ENCODE measurements around the gene CALU. TPM values are rescaled to one million over a fixed set of nuclear protein-coding genes. Genes with fewer than 3 reads are reported as not detected.

Gene CALU
- total RNA-seq, 2 experiments from 2014 or later, result 43.2 to 44.2 TPM

GRCh38 chr7:128707752-128708151 is 31.4 kb upstream of the CALU start:
- Mint-ChIP-seq H3K9me3 (no peaks in the 10 kb centered on the region), H3K27ac (no peak overlapping the region), H3K4me1 (ENCODE audit: low read depth) (peaks cover 3% of the 10 kb centered on the region), H3K36me3 (no peaks in the 10 kb centered on the region), H3K27me3 (no peaks in the 10 kb centered on the region), H3K4me3 (no peak overlapping the region)
- intact Hi-C loops (cut with micrococcal nuclease), result no loop called here
- no peak for DNase-seq
- POLR2A ChIA-PET, result no interaction called here
- CTCF ChIA-PET, result no interaction called here

DNA sequence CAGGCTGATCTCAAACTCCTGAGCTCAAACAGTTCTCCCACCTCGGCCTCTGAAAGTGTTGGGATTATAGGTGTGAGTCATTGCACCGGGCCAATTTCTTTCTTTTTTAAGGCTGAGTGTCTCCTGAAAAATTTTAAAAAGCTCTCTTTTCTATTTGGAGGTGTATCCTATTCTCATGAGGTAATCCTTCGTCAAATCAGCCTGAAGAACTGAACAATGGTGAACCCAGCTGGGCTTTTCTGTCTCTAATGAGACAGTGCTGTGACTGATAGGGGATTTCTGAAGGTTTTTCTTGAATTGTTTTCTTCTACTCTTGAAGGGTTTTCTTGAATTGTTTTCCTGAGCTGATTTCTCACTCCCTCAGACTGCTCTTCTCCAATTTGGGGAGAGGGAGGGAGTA is 30.9 kb upstream of the CALU start:
- CTCF ChIA-PET, result interaction anchor here (0.9 to 1.4 kb wide), 2 partner anchors 10 to 327 kb away, joined by 3 to 4 read pairs; no protein-coding TSS in a partner anchor
- POLR2A ChIA-PET, result no interaction called here
- H3K4me3 Mint-ChIP-seq, result no peak overlapping the region
- intact Hi-C loops (cut with micrococcal nuclease), result no loop called here
- no peak overlapping the region for H3K27ac Mint-ChIP-seq
- H3K36me3 Mint-ChIP-seq, result no peaks in the 10 kb centered on the region
- H3K9me3 Mint-ChIP-seq, result no peaks in the 10 kb centered on the region
- H3K4me1 Mint-ChIP-seq (ENCODE audit: low read depth), result peaks cover 3% of the 10 kb centered on the region
- no peak for DNase-seq
- H3K27me3 Mint-ChIP-seq, result no peaks in the 10 kb centered on the region

DNA sequence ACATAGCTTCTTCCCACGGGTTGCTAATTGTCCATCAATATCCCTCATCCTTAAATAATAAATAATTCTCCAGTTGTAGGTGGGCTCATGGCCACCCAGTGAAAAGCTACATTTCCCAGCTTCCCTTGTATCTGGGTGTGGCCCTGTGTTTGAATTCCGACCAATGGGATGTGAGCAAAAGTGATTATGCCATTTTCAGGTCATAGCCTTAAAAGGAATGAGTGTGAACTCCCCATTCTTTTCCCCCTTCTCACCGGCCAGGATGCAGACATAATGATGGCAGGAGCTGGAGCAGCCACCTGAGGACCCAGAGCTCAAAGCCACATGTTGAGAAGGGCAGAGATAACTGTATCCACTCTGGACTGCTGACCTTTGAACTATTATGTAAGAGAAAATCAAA is 30.3 kb upstream of the CALU start:
- intact Hi-C loops (cut with micrococcal nuclease), result no loop called here
- Mint-ChIP-seq H3K36me3 (no peaks in the 10 kb centered on the region), H3K4me1 (ENCODE audit: low read depth) (peaks cover under 1% of the 10 kb centered on the region), H3K4me3 (no peak overlapping the region), H3K27me3 (no peaks in the 10 kb centered on the region), H3K27ac (no peak overlapping the region), H3K9me3 (no peaks in the 10 kb centered on the region)
- POLR2A ChIA-PET, result no interaction called here
- CTCF ChIA-PET, result interaction anchor here (0.9 to 1.4 kb wide), 2 partner anchors 9 to 328 kb away, joined by 3 to 4 read pairs; no protein-coding TSS in a partner anchor
- DNase-seq, result no peak

- no peak for DNase-seq
- H3K4me1 Mint-ChIP-seq (ENCODE audit: low read depth), result no peaks in the 10 kb centered on the region
- H3K27me3 Mint-ChIP-seq, result peaks cover 5% of the 10 kb centered on the region
- CTCF ChIA-PET, result interaction anchor here (0.7 to 1.3 kb wide), 2 partner anchors 44 to 47 kb away, joined by 4 read pairs; no protein-coding TSS in a partner anchor
- POLR2A ChIA-PET, result no interaction called here
- no peaks in the 10 kb centered on the region for H3K9me3 Mint-ChIP-seq
- H3K36me3 Mint-ChIP-seq, result no peaks in the 10 kb centered on the region
- intact Hi-C loops (cut with micrococcal nuclease), result no loop called here
- H3K27ac Mint-ChIP-seq, result no peak overlapping the region
- H3K4me3 Mint-ChIP-seq, result no peak overlapping the region
Observed at GRCh38 chr7:128710481-128710880, 28.7 kb upstream of the CALU start.

GRCh38 chr7:128713794-128714193 is 25.4 kb upstream of the CALU start:
- Mint-ChIP-seq H3K36me3 (no peaks in the 10 kb centered on the region), H3K4me1 (ENCODE audit: low read depth) (no peaks in the 10 kb centered on the region), H3K27ac (no peak overlapping the region), H3K4me3 (no peak overlapping the region), H3K27me3 (peaks cover 11% of the 10 kb centered on the region), H3K9me3 (no peaks in the 10 kb centered on the region)
- intact Hi-C loops (cut with micrococcal nuclease), result no loop called here
- CTCF ChIA-PET, result no interaction called here
- POLR2A ChIA-PET, result no interaction called here
- DNase-seq, result no peak

GRCh38 chr7:128714701-128715495 is 24.3 kb upstream of the CALU start:
- Mint-ChIP-seq H3K27me3 (peaks cover 11% of the 10 kb centered on the region), H3K9me3 (no peaks in the 10 kb centered on the region), H3K4me3 (no peak overlapping the region), H3K36me3 (no peaks in the 10 kb centered on the region), H3K27ac (no peak overlapping the region), H3K4me1 (ENCODE audit: low read depth) (peaks cover 3% of the 10 kb centered on the region)
- POLR2A ChIA-PET, result no interaction called here
- intact Hi-C loops (cut with micrococcal nuclease), result no loop called here
- CTCF ChIA-PET, result no interaction called here
- no peak for DNase-seq

DNA sequence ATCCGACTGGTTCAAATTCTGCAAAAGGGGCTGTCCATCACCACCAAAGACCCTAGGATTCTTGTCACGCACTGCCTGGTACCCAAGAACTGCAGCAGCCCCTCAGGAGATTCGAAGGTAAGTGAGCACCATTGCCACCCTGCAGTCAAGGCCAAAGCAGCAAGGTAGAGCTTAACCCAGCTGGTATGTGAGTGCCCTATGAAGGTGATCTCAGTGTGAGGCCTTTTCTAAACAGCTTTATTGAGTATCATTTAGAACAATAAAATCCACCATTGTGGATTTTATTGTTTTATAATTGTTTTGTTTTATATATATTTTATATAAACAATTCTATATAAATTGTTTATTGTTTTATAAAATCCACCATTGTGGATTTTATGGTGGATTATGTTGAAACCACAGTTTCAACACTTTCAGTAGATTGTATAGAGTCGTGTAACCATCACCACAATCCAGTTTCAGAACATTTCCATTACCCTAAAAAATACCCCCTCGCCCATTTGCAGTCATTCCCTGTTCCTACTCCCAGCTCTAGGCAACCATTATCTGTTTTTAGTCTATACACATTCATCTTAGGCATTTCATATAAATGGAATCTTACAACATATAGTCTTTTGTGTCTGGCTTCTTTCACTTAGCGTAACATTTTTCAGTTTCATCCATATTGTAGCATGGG is 20.1 kb upstream of the CALU start:
- POLR2A ChIA-PET, result no interaction called here
- intact Hi-C loops (cut with micrococcal nuclease), result no loop called here
- Mint-ChIP-seq H3K27me3 (peaks cover 13% of the 10 kb centered on the region), H3K36me3 (no peaks in the 10 kb centered on the region), H3K4me1 (ENCODE audit: low read depth) (peaks cover 3% of the 10 kb centered on the region), H3K9me3 (no peaks in the 10 kb centered on the region), H3K4me3 (no peak overlapping the region), H3K27ac (no peak overlapping the region)
- CTCF ChIA-PET, result interaction anchor here (1.2 to 1.8 kb wide), 2 partner anchors 10 to 14 kb away, joined by 3 to 4 read pairs; no protein-coding TSS in a partner anchor
- no peak for DNase-seq

GRCh38 chr7:128721376-128721775 is 17.8 kb upstream of the CALU start:
- Mint-ChIP-seq H3K4me1 (ENCODE audit: low read depth) (peaks cover 3% of the 10 kb centered on the region), H3K9me3 (no peaks in the 10 kb centered on the region), H3K27ac (no peak overlapping the region), H3K36me3 (no peaks in the 10 kb centered on the region), H3K27me3 (peaks cover 10% of the 10 kb centered on the region), H3K4me3 (no peak overlapping the region)
- ChIA-PET POLR2A (no interaction called here), CTCF (no interaction called here)
- DNase-seq, result no peak
- intact Hi-C loops (cut with micrococcal nuclease), result no loop called here

- no peak for DNase-seq
- Mint-ChIP-seq H3K36me3 (no peaks in the 10 kb centered on the region), H3K4me1 (ENCODE audit: low read depth) (no peaks in the 10 kb centered on the region), H3K9me3 (no peaks in the 10 kb centered on the region), H3K4me3 (no peak overlapping the region), H3K27me3 (peaks cover 5% of the 10 kb centered on the region), H3K27ac (no peak overlapping the region)
- ChIA-PET CTCF (interaction anchor here (0.6 to 1.0 kb wide), 2 partner anchors 10 to 326 kb away, joined by 3 read pairs; no protein-coding TSS in a partner anchor), POLR2A (no interaction called here)
- intact Hi-C loops (cut with micrococcal nuclease), result no loop called here
Observed at GRCh38 chr7:128724743-128725142, 14.4 kb upstream of the CALU start.

- intact Hi-C loops (cut with micrococcal nuclease), result no loop called here
- ChIA-PET POLR2A (no interaction called here), CTCF (interaction anchor here (0.6 kb wide), 1 partner anchor 326 kb away, joined by 3 read pairs; no protein-coding TSS in a partner anchor)
- Mint-ChIP-seq H3K36me3 (no peaks in the 10 kb centered on the region), H3K4me1 (ENCODE audit: low read depth) (no peaks in the 10 kb centered on the region), H3K4me3 (no peak overlapping the region), H3K27me3 (peaks cover 5% of the 10 kb centered on the region), H3K9me3 (no peaks in the 10 kb centered on the region), H3K27ac (no peak overlapping the region)
- no peak for DNase-seq
Observed at GRCh38 chr7:128725531-128725930, 13.6 kb upstream of the CALU start.

GRCh38 chr7:128726059-128726736 is 13.0 kb upstream of the CALU start:
- Mint-ChIP-seq H3K27ac (no peak overlapping the region), H3K27me3 (peaks cover 8% of the 10 kb centered on the region), H3K4me1 (ENCODE audit: low read depth) (no peaks in the 10 kb centered on the region), H3K36me3 (no peaks in the 10 kb centered on the region), H3K9me3 (no peaks in the 10 kb centered on the region), H3K4me3 (no peak overlapping the region)
- POLR2A ChIA-PET, result no interaction called here
- CTCF ChIA-PET, result no interaction called here
- intact Hi-C loops (cut with micrococcal nuclease), result no loop called here
- no peak for DNase-seq

DNA sequence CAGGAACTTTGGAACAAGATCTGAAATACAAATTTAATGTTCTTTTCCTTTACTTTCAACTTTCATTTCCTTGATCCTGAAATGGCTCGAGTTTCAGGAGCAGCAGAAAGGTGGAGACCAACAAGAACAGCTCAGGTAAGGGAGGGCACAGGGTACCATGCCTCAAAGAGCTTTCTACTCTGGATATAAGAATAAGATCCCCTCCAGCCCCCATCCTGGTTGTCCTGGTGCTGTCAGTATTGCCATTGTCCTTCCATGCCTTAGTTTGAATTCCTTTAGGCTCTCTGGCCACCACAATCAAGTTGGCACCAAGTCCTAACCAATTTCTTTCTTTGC is 12.5 kb upstream of the CALU start:
- no peaks in the 10 kb centered on the region for H3K9me3 Mint-ChIP-seq
- CTCF ChIA-PET, result no interaction called here
- POLR2A ChIA-PET, result no interaction called here

More for the DNA sequence above, 12.5 kb upstream of the CALU start:
- no peak overlapping the region for H3K4me3 Mint-ChIP-seq
- no peaks in the 10 kb centered on the region for H3K4me1 Mint-ChIP-seq (ENCODE audit: low read depth)
- no peaks in the 10 kb centered on the region for H3K36me3 Mint-ChIP-seq
- intact Hi-C loops (cut with micrococcal nuclease), result no loop called here
- DNase-seq, result no peak
- H3K27ac Mint-ChIP-seq, result no peak overlapping the region
- peaks cover 9% of the 10 kb centered on the region for H3K27me3 Mint-ChIP-seq

Measured in activated CD4-positive, alpha-beta memory T cell treated with anti-CD3 and anti-CD28 coated beads for 36 hours (primary cell).